Stimulated activated naive CD8-positive, alpha-beta T cell treated with anti-CD3 and anti-CD28 coated beads, Interleukin-15, amount 100 ng/mL, for 72 hours (primary cell): ENCODE data around the gene ANXA7.
"Not testable (repeated sequence)": the region's sequence is repeated elsewhere in the genome, so short reads cannot be mapped to it uniquely, and the experiment has no call there.

ENCODE experiments used
- ATAC-seq: fragments of 150-1000 bp; cut with Tn5 transposase; 2 replicates; pipeline ENCODE4 v1.10.0; 2021; ENCODE audit warnings: mild to moderate bottlenecking, moderate library complexity
- DNase-seq, 2 donors: peaks; one replicate each; pipeline ENCODE4 v3.0.0; 2021 to 2022
- H3K27ac Mint-ChIP-seq, 2 donors: one replicate each; pipeline ENCODE4 v1.8.0; 2022; ENCODE audit warnings: mild to moderate bottlenecking in 2 of 2, mixed read lengths in 2 of 2, moderate library complexity in 2 of 2
- H3K27me3 Mint-ChIP-seq: one replicate; pipeline ENCODE4 v1.8.0; 2022; ENCODE audit warnings: mixed read lengths
- H3K4me1 Mint-ChIP-seq: one replicate; pipeline ENCODE4 v1.8.0; 2022; ENCODE audit warnings: mild to moderate bottlenecking, mixed read lengths
- H3K4me3 Mint-ChIP-seq, 2 donors: one replicate each; pipeline ENCODE4 v1.8.0; 2022; ENCODE audit warnings: mild to moderate bottlenecking in 2 of 2, mixed read lengths in 2 of 2, moderate library complexity in 1 of 2
- H3K9me3 Mint-ChIP-seq, 2 donors: one replicate each; pipeline ENCODE4 v1.8.0; 2022; ENCODE audit warnings: mixed read lengths in 2 of 2

Gene ANXA7

GRCh38 chr10:73328523-73328922, 85.3 kb downstream of the ANXA7 start:
- not testable (repeated sequence) for H3K27ac Mint-ChIP-seq, H3K9me3 Mint-ChIP-seq, H3K4me1 Mint-ChIP-seq, DNase-seq, ATAC-seq, H3K4me3 Mint-ChIP-seq, H3K27me3 Mint-ChIP-seq

DNA sequence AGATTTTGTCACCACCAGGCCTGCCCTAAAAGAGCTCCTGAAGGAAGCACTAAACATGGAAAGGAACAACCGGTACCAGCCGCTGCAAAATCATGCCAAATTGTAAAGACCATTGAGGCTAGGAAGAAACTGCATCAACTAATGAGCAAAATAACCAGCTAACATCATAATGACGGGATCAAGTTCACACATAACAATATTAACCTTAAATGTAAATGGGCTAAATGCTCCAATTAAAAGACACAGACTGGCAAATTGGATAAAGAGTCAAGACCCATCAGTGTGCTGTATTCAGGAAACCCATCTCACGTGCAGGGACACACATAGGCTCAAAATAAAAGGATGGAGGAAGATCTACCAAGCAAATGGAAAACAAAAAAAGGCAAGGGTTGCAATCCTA, 88.6 kb downstream of the ANXA7 start:
- H3K4me1 Mint-ChIP-seq, H3K9me3 Mint-ChIP-seq, H3K27ac Mint-ChIP-seq, ATAC-seq, H3K27me3 Mint-ChIP-seq, H3K4me3 Mint-ChIP-seq, DNase-seq: not testable (repeated sequence)
